GM19240 (cell line): ENCODE data around the gene PHLDB2.

Experiments
- DNase-seq: peaks from one replicate; pipeline ENCODE4 v3.0.0; 2011; ENCODE audit warnings: low spot score; ENCODE audit not compliant: insufficient read length

PHLDB2 gene

GRCh38 chr3:112013784-112014143 is 154.7 kb downstream of the PHLDB2 start:
- DNase-seq: no peak

GRCh38 chr3:112017091-112017490 is 158.0 kb downstream of the PHLDB2 start:
- DNase-seq: no peak

- no peak for DNase-seq
Observed at GRCh38 chr3:112018712-112019111, 159.6 kb downstream of the PHLDB2 start.

GRCh38 chr3:112019716-112020115 is 160.7 kb downstream of the PHLDB2 start:
- DNase-seq: no peak

- DNase-seq: no peak
Observed at GRCh38 chr3:112020674-112021085, 161.6 kb downstream of the PHLDB2 start.
